Hematopoietic multipotent progenitor cell (in vitro differentiated cells): ENCODE results near the gene TRAF5. TPM values are rescaled to one million over a fixed set of nuclear protein-coding genes. Genes with fewer than 3 reads are reported as not detected.
A peak's percentile ranks its signal among the peaks of the same experiment; 100 is the strongest.

ENCODE experiments used
- DNase-seq, 3 donors: peaks; one replicate each; pipeline ENCODE4 v3.0.0-alpha.2; 2011 to 2015; ENCODE audit warnings: low read depth in 2 of 3, low spot score in 2 of 3
- total RNA-seq: library from RNA; depleted of rRNA; stranded (reverse); fragments of >200 nt; gene quantifications from one replicate; pipeline ENCODE4 v1.2.3, GENCODE V29; 2012

Gene TRAF5
- total RNA-seq, 1 donor = 36.9 TPM

DNA sequence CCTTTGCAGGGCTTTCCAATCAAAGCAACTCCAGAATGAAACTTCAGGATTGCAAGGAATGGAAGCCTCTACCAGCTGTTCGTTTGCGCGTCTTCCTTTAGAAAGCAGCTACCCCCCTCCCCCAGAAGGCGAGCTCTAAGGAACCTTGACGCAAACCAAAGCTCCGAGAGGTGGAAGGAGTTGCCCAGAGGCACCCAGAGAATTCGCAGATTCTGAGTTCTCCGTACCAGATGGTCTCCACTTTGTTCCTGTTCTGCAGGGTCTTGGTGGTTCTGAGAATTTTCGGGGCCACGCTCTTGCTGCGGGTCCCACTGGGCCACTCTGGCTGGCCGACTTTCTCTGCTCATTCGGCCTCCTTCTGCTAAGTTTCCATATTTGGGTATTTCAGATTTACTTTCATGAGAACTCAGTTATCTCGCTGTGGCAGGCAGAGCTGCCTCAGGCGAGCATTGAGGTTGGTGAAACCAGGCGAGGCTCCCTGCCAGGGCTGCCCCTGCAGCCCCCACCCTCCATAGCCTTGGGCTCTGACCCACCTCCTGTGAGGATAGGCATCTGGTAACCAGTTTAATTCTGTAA lies 801 bp downstream of the TRAF5 start:
- DNase-seq = peak in 2 of 3 donors; percentile 33 to 62

DNA sequence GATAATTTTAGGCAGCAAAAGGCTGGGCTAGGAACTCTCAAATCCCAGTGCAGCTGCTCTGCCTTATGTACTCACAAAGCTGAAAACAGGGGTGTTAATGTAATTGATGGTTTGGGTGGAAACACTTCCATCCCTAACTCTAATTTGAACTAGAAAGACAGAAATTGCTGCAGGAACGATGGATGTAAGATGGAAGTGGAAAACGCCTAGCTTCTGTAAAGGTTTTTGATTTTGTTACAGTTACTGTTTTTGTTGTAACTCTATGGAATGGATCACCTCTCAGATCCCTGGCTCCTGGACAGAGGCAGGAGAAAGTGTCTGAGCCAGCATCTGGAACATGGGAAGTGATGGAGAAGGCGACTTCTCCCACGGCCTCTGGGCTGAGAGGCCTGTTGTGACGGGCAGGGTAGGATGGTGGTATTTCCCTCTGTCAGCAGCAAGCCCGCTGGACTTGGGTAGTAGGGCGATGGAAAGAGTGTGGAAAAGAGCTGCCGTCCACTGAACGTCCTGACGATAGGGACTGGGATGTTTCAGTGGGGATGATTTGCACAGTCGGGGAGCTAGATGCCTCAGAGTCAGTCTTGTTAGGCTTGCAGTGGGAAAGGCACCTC lies 1.6 kb downstream of the TRAF5 start:
- no peak for DNase-seq

DNA sequence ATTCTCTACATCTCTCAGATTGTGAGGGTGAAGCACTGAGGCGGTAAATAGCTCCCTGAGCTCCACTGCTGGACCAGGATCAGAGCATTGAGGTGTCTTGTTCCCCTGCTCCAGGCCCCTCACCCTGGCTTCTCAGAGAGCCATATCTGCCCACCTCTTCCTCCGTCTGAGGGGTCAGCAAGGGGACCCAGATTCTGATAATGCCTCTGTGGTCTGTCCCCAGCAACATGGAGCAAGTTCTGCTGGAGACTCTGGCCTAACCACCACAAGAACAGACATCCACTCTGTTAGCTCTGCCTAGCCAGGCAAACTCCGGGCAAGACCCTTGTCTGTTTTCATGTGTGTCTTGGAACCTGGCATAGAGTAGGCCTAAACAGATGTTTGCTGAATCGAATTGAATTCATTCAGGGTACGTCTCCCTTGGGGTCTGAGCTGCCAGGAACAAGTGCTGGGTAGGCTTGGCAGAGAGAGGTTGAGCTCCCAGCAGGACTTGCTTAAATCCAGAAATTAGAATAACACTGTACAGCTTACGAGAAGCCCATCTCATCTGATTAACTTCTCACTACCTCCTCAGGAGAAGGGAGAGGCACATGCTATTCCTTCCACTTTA lies 2.3 kb downstream of the TRAF5 start:
- DNase-seq = no peak

DNA sequence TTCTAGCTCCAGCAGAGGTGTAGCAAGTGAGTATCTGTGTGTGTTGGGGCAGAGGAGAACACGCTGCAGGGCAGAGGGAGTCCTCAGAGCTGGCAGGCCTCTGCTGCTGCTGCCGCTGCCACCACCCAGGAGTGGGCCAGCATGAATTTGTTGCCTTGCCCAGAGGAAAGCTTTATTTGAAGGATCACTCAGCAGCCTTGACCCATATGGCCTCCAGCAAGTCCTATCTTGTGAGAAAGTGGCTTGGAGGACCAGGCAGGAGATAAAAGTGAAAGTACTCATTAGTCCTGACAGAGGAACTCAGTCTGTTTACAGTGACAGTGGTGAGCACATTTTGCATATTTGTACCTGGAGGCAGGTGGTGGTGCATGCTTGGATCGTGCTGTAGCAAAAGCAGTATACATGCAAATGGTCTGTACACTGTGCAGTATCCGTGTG lies 3.1 kb downstream of the TRAF5 start:
- no peak for DNase-seq

DNA sequence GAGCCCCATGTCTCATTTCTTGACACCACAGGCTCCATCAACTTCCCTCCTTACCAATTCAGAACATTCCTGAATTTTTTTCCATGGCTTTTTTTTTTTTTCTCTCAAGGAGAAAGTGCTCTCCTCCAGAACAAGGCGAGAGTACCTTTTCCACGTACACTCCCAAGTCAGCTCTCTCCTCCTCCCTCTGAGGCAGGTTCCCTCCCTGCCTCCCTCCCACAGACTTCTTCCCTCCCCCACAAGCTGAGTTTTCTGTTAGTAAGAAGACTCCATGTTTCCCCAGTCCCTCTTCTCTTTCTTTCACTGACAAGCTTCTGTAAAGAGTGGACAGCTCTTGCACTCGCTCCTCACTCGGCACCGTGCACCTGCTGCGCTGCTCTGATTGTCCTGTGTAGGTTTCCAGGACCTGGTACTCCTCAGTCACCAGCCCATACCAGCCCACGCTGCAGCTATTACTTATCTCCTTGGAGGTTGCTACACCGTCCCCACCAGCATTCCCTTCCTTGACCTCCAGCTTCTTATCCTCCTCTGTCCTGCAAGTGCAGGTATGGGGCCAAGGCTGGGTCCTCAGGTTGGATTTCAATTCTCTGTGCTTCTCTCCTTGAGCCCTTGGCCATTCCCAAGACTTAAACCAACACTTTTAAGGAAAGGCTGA lies 3.8 kb downstream of the TRAF5 start:
- no peak for DNase-seq

DNA sequence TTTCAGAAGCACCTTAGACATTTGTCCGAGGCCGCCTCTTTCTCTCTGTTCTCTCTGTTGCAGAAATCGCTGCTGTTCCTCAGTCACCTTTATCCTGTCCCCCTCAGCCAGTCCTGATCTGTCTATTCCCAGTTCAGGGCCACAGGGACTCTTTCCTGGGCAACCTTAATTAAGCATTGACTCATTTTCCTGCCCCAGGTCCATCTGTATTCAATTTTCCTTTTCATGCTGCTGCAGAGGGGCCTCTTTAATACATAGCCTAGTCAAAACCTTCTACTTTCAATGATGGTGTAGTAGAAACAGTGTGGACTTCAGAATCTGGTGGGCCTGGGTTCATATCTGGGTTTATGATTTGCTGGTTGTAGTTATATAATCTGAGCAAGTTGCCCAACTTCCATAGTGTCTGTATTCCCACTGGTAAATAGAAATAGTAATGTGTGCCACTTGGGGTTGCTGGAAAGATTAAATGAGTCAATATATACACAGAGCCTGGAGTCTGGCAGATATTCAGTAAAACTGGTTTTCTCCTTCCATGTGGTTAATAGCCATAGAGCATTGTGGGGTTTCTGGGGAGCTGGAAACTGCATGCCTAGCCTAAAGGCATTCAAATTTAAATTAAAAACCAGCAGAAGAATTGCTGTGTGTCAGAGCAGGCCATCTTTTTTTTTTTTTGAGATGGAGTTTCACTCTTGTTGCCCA lies 4.5 kb downstream of the TRAF5 start:
- DNase-seq = no peak

DNA sequence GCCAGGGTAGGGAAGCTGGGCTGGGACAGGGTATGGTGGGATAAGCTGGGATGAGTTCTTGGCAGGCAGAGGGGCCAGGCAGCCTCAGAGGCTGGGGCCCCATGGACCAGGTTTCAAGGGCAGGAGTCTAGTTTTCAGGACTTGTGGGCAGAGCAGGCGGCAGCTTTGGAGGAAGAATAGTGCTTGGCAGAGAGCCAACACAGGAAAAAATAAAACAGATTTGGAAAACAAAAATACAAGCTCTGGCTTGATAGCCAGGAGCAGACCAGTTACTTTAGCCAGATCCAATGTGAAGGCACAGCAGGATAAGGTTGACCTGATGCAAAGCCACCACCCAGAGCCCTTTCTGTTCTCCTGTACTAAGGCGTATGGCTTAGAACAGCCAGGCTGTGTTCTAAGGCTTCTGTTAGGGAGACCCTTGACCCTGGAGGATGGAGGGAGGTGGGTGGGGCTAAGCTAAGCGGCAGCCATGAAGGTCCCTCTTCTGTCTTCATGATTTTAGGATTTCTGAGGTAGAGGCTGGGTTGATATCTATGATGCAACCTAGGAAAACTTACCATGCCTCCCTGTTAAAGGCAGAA lies 5.5 kb downstream of the TRAF5 start:
- DNase-seq = no peak

DNA sequence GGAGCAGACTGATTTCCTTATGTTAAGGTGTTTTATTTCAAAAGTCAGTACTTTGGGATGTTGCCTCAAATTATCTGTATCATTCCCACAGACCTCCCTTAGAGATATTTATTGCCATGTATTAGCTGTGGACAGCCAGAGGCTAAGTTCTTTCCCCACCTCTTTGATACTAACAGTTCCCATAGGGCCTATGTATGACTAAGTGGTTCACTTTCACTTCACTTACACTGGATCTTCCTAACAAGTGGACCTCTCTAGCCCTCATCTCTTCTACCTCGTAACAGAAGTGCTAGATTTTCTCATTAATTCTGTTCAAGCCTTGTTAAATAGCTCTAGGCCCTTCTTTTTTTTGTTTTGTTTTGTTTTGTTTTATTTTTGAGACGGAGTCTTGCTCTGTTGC lies 6.2 kb downstream of the TRAF5 start:
- DNase-seq = no peak

DNA sequence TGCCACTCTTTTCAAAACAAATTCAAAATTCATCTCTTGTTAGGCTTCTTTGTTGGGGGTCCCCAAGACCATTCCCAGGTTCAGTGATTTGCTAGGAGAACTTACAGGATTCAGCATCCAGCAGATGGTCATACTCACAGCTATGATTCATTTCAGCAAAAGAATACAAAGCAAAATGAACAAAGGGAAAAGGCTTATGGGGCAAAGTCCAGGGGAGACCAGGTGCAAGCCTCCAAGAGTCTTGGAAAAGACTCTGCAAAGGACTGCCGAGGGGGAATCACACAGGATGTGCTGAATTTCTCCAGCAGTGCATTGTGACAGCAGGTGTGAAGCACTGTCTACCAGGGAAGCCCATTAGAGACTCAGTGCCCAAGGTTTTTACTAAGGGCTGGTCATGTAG lies 7.3 kb downstream of the TRAF5 start:
- DNase-seq = no peak

DNA sequence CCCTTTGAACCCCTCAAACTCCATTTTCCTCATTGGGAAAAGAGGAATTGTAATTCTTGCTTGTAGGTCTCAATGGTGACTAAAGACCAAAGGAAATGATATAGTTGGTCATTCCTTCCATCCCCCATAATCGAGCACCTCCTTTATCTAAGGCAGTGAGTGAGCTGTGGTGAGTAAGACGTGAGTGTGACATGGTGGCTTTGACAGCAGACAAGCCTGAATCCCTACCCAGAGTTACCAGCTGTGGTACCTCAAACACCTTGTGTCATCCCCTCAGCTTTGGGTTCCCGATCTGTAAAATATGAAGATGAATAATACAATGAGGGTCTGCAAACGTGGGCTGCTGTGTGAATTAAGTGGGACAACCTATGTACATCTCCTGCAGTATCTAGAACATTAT lies 8.4 kb downstream of the TRAF5 start:
- no peak for DNase-seq

DNA sequence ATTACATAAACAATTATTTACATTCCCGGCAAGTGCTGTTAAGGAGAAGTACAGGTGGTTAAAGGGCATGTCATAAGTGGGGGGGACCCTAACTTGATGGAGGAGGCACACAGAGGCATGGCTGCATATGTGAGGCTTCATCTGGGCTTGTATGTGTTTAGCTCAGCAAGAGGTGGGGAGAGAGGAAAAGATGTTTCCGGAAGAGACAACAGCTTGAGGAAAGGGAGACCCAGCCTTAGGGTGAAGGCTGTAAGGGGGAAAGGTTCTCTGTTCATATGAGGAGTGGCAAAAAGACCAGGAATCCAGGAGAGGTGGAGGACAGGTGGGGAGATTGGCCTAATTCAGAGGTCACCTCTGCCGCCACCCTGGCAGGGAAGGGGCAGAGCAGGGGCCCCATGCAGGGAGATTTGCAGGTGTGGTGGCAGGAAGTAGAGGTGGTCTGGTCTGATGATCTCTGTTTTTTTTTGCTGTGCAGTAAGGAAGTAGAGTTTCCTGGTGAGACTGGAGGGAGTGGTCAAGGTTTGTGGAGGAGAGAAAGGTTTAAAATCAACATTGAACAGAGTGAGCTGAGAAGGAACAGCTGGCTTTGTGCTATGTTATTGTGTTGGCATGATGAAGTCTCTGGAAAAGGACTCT lies 9.0 kb downstream of the TRAF5 start:
- DNase-seq = no peak

DNA sequence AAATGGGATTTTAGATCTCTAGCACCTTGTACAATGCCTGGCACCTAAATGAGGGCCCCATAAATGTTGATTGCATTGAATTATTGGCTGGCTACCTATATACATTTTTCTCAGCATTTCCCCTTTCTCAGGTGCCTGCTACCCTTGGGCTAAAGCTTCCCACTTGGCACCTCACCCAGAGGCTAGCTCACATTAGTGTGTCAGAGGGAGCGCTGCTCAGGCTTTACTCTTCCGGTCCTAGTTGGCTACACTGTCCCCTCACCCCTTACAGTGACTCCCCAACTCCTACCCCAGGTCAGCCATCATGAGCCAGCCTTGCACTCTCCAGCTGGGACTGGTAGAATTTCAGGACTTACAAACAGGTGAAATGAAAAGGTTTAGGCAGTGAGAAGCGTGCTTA lies 9.5 kb downstream of the TRAF5 start:
- DNase-seq = no peak

DNA sequence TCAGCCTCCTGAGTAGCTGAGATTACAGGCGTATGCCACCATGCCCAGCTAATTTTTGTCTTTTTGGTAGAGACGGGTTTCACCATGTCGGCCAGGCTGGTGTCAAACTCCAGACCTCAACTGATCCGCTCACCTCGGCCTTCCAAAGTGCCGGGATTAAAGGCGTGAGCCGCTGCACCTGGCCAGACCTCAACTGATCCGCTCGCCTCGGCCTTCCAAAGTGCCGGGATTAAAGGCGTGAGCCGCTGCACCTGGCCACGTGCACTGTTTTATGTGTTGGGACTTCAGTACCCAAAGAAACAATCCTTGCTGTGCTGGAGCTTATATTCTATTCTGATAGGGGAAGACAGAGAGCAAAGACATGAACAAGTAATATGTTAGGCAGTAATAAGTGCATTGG lies 10.1 kb downstream of the TRAF5 start:
- DNase-seq = no peak

DNA sequence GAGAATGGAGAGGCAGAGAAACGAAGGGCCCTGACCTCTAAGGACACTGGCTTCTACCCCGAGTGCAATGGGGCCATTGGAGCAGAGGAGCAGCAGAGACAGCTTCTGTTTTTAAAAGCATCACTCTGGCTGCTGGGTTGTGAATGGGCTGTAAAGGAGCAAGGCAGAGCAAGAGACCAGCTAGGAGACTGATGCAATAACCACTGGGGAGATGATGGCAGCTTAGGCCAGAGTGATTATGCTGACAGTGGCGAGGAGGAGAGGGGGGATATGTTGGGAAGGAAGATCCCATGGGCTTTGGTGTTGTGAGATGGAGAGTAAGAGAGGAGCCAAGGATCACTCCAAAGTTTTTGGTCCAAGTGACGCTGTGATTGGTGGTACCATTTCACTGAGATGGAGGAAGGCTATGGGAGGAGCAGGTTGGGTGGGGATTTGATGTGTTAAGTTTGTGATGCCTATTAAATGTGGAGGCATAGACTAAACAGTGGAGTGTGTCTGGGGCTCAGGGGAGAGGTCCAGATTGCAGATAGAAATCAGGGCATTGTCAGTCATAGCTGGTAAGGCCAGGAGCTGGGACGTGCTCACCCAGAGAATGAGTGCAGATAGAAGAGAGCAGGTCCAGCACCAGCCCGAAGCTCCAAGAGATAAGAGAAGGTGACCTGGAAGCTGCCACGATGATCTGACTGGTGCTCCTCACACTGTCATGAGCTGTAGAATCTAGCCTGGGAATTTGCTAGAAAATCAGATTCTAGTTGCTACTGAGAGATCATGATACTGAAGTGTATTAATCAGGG lies 11.0 kb downstream of the TRAF5 start:
- no peak for DNase-seq

DNA sequence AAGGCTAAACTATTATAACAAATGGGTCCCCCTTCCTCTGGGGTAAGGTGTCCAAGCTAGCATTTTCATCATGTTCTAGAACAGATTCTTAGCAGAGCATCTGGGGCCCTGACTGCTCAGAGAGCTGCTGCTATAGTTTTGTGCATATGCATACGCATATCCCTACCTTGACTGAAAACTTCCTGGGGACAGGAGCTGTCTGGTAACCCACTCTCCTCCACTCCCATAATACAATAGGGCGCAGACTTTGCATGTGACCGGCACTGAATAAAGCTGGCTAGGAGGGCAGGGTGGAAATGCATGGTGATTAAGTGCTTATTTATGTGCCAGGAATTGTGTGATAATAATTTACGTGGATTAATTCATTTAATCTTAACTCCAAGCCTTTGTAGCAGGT lies 11.6 kb downstream of the TRAF5 start:
- no peak for DNase-seq

DNA sequence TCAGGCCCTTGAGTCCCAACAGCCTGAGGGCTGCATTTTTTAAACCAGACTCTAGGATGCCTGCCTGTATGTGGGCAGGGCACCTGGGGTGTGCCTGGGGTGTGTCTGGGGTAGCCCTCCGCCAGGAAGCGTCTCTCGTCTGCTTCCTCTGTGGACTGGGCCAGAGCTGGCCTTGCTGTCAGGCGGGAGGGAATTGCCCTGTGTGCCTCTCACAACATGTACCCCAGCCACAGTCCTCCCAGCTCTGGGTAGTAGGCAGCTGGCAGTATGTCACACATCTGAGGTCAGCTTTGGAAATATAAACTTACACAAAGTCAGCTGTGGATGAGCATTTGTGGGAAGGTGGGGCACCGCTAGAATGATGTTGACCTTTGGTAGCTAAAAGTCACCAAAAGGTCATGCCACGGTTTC lies 13.0 kb downstream of the TRAF5 start:
- peak in 2 of 3 donors; percentile 32 to 60 for DNase-seq

DNA sequence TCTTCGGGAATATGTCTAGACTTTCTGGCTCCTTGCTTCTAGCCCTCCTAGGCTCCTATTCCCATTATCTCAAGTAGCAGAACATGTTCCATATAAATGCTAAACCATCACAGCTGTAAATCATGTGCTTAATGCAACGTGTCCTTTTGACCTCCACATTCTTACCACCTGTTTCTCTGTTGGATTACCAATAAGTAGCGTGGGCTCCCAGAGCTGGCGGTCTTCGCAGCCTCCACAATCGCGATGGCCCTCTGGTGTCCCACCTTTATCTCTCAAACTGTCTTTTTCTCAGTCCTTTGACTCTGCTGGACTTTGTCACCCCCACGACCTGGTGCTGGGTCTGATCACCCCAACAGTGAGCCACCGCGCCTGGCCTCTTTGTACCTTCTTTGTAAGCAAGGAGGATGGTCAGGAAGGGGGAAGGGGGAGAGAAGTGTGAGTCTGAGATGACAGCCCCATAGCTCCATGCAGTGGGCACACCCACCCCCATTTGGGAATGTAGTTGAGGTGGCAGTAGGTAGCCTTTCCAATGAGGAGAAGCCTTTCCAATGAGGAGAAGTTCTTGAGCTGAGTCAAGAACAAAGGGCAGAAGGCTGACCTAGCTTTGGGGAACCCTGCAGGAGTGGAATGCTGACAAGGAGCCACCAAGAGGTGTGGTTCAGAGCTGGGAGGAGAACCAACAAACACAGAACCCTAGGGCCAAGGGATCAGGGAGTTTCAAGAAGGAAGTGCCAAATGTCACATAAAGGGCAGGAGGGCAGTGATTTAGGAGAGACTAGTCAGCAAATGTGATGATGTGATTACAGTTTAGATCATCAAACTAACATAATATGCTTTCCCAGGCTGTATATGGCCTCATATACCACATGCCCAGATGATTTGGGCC lies 14.2 kb downstream of the TRAF5 start:
- no peak for DNase-seq

DNA sequence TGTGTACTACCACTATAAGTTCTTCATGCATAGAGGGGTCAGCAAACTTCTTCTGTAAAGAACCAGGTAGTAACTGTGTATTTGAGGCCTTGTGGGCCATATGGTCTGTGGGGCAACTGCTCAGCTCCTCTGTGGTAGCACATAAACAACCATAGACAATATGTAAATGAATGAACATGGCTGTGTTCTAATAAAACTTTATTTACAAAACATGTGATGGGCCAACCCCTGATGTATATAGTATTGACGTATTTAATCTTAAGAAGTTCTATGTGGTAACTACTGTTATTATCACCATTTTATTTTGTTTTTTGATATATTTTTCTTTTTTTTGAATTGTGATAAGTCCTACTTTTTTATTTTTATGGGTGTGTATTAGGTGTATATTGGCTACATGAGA lies 15.4 kb downstream of the TRAF5 start:
- DNase-seq = no peak

DNA sequence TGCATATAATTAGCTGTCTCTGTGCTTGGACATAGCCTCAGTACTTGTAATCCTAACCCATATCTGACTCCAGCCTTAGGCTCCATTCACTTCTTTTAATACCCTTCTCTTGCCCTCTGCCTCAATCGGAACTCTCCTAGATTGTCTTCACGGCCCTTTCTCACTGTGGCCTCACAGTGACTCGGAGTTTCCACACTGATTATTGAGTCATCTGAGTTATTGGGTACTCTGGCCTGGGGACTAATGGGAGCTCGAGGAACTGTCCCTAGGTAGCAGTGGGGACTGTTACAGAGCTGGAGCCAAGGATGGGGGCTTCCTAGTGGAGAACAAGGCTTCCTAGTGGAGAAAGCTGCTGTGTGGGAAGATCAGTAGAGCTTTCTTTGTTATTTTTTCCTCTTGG lies 17.0 kb downstream of the TRAF5 start:
- peak in 1 of 3 donors; percentile 38 for DNase-seq
